NCI-H446 (cell line): ENCODE results near the gene YJU2.
"Not testable (repeated sequence)": the region's sequence is repeated elsewhere in the genome, so short reads cannot be mapped to it uniquely, and the experiment has no call there.

Experiments
- DNase-seq, 2 experiments: peaks; one replicate each; lab custom pipeline; 2025; lab: John Stamatoyannopoulos, UW

YJU2 gene

DNA sequence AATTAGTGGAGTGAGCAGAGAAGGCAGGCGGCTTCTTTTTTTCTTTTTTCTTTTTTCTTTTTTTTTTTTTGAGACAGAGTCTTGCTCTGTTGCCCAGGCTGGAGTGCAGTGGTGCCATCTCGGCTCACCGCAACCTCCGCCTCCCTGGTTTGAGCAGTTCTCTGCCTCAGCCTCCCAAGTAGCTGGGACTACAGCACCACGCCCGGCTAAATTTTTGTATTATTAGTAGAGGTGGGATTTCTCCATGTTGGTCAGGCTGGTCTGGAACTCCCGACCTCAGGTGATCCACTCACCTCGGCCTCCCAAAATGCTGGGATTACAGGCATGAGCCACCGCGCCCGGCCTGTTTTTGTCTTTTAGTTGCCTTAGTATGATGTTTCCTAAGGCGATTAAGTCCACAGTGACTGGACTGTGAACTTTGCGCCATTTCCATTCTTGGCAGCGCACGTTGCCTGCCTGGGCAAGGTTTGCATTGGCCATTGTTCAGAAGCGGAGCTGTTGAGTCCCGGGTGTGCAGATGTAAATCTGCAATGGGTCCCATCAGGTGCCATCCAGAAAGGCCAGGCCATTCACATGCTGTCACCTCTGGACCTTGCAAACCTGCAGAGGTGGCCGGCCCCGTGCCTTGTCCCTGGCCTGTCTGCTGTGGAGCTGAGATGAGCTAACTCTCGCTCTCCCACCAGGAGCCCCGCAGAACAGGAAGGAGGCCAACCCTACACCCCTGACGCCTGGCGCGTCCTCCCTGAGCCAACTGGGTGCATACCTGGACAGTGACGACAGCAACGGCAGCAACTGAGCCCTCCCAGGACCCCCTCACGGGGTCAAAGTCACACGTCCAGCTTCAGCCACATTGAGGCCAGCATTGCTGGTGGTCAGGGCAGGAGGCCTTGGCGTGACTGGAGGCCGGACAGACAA is 21.3 kb downstream of the YJU2 start:
- DNase-seq: no peak

DNA sequence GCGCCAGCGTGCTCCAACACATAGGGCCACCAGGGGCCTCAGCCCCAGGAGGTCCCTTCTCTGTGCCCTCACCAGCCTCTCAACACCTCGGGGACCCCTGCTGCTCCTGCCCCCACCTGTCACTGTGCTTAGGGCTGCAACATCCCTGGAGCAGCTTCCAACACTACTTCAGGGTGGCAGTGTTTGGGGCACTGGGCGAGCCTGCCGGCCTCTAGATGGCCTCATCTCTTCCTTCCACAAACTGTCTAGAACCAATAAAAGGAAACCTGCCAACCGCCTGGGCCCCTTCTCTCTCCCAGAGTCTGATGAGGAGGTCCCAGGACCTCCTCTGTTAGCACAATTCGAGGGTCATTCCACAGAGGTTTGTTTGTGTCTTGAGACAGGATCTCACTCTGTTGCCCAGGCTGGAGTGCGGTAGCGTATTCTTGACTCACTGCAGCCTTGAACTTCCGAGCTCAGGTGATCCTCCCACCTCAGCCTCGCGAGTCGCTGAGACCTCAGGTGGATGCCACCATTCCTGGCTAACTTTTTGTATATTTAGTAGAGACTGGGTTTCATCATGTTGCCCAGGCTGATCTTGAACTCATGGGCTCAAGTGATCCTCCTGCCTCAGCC is 22.0 kb downstream of the YJU2 start:
- DNase-seq: no peak

DNA sequence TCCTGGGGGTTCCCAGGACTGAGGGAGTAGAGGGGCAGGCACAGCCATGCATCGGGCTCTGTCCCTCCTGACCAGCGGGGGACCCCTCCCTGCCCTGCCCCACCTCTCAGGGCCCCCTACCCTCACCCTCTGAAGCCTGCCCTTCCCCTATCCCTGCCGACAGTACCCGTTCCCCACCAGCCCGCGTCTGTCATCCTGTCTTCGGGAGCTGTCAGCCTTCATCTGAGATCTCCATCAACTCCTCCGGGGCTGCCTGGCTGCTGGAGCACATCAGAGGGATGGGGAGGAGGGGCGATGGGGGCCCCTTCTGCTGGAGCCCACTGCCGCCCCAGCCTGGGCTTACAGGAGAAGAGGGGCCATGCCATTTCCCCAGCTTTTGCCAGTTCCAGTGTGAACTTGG is 26.0 kb downstream of the YJU2 start:
- DNase-seq: no peak

DNA sequence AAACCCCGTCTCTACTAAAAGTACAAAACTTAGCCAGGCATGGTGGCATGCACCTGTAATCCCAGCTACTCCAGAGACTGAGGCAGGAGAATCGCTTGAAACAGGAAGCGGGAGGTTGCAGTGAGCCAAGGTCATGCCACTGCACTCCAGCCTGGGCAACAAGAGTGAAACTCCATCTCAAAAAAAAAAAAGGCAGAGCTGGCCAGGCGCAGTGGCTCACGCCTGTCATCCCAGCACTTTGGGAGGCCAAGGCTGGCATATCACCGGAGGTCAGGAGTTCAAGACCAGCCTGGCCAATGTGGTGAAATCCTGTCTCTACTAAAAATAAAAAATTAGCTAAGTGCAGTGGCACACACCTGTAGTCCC is 27.4 kb downstream of the YJU2 start:
- DNase-seq: not testable (repeated sequence)

DNA sequence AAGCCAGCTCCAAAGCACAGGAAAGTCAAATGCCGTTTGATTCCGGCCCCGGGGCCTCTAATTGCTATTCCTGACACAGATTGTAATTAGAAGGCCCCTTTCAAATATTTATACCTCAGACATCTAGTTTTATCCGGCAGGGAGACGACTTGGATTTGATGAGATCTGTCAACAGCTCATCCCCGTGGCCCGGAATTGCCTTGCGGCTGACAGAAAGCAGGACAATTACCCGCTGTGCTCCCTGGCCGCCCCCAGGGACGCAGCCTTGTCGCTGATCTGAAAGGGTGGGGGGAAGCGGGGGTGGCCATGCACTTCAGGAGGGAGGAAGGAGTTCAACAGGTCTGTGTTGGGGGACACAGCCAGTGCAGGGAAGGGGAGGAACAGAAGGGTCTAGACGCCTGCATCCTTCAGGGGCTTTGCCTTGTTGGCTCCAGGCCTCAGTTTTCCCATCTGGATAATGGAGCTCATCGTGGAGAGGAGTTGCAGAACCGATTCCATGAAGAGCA is 30.4 kb downstream of the YJU2 start:
- no peak for DNase-seq

DNA sequence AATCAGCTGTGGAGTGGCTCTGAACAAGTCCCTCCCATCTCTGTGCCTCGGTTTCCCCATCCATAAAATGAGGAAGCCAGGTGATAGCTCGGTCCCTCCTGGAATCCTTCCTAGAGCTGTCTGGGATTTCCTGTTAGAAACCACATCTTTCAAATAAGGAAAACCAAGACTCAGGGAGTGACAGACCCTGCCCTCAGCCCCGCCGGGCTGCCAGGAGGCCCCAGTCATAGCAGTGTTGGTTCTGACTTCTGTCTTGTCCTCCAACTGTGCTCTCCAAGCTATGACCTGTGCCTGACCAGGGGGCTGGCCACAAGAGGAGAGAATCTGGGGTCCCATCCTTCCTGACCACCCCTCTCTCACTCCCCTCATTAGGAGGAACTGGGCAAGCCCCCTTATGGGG is 31.1 kb downstream of the YJU2 start:
- no peak for DNase-seq

DNA sequence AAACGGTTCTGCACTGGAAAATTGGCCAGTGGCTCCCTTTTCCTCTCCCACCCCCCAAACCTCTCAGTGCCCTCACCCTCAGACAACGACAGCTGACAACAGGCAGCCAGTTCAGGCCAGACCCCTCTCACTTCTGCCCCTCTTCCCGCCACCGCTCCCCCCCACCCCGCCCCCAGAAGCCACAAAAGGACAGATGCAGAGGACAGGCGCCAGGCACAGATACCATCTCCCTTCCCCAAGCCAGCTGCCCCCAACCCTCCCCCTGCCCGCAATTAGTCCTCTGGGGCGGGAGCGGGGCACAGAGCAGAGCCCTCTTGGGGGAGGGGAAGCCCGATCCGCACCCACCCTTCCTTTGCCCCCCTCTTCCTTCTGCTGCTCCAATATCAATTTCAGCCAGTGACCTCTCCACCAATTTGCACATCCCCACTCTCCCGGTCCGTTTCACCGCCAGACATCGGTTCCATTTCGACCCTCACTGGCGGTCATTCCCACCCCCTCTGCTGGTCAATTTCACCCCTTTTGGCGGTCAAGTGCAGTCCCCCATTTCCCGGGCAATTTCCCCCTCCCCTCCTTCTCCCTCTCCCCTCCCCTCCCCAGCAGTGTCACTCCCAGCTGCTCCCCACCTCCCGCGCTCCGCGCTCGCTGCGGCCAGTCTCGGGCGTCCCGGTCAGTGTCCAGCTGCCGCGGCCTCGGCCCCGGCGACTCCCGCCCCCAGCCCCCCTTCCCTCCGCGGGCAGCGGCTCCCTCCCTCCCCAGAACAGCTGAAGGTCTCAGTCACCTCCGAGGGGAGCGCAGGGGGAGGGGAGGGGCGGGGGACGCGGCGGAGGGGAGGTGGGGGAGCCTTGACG is 31.8 kb downstream of the YJU2 start, which contains the start of gene SHD:
Gene SHD, plus strand, starts transcription at position 848 of the 848 bp plus-strand sequence. CDS start 798 bp downstream, outside the sequence.
- no peak for DNase-seq

DNA sequence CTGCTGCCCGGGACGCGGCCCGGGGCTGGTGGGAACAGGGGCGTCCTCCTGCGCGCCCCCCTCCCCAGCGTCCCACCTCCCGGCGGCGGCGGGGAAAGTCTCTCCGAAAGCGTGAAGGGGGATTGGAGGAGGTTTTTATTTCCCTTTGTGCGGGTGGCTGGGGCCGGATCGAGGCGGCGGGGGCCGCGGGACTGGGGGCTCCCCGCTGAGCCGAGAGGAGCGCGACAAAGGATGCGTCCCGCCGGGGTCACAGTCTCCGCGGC is 32.3 kb downstream of the YJU2 start:
- DNase-seq: no peak

DNA sequence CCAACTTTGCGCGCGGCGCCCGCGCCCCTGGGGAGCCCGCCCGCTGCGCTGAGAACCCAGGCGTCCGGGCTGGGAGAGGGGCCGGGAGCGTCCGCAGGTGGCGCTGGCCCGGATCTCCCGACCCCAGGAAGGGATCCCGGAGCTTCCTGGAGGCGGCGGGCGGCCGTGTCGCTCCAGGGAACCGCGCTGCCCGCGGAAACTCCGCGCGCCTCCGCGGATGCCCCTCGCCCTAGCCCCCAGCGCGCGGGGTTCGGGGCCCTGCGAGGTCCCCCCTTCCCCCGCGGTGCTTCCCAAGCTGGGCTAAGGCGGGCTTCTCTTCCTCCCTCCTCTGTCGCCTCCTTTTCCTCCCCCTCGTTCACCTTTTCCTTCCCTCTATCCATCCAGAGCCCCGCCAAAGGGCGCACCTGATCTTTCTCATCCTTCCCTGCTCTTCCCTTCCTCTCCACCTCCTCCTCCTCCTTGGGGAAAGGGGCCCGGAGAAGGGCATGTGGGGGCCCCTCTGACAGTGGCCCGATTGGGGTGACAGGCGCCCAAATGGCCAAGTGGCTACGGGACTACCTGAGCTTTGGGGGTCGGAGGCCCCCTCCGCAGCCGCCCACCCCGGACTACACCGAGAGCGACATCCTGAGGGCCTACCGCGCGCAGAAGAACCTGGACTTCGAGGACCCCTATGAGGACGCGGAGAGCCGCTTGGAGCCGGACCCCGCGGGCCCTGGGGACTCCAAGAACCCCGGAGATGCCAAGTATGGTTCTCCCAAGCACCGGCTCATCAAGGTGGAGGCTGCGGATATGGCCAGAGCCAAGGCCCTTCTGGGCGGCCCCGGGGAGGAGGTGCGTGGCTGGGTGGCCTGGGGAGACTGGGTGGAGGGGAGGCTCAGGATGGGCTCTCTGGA is 32.9 kb downstream of the YJU2 start:
- DNase-seq: no peak

DNA sequence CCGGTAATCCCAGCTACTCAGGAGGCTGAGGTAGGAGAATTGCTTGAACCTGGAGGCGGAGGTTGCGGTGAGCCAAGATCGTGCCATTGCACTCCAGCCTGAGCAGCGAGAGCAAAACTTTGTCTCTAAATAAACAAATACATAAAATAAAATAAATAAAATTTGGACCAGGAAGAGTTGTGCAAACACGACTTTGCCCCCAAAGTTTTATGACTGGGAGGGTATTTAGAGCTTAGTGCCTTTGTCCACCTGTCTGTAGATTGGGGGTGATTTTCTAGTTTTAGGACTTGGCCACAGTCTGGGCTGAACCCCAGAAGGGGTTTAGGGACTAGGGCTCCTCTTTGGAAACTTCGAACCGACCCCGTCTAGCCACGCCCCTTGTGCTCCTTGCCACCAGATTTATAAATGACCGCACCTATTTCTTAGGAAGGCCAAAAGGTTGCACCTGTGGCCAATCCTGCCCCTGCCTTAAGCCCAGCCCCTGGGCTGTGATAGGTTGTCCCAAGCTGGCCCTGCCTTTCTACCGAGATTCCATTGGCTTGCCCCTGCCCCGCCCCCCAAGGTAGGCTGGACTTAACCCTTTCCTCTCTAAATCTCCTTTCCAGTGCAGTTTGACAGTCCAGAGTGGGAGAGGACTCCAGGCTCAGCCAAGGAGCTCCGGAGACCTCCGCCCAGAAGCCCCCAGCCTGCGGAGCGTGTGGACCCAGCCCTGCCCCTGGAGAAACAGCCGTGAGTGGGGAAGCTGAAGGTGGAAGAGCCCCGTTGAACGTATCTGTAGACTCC is 37.5 kb downstream of the YJU2 start:
- DNase-seq: peak in 1 of 2 experiments; percentile 31

DNA sequence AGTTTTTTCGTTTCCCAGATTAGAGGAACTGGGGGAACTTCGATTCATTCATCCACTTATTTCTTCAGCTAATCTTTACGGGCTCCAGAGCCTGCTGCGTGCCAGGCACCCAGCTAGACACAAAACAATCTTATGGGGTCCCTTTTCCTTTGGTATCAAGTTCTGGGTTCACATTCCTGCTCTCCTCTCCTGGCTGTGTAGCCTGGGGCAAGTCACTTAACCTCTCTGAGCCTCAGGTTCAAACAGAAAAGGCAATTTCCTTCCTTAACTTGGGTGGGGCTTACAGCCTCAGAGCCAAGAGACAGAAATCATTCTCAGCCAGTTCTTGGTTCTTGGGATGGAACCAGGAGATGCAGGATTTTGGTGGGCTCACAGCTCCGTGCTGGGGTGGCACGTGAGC is 38.1 kb downstream of the YJU2 start:
- DNase-seq: no peak

DNA sequence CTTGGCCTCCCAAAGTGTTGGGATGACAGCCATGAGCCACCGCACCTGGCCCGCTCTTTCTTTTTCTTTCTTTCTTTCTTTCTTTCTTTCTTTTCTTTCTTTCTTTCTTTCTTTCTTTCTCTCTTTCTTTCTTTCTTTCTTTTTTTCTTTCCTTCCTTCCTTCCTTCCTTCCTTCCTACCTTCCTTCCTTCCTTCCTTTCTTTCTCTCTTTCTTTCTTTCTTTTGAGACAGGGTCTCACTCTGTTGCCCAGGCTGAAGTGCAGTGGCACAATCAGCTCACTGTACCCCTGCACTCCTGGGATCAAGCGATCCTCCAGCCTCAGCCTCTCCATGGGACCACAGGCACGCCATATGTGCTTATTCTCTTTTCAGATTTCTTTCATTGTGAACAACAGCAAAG is 39.3 kb downstream of the YJU2 start:
- DNase-seq: not testable (repeated sequence)

DNA sequence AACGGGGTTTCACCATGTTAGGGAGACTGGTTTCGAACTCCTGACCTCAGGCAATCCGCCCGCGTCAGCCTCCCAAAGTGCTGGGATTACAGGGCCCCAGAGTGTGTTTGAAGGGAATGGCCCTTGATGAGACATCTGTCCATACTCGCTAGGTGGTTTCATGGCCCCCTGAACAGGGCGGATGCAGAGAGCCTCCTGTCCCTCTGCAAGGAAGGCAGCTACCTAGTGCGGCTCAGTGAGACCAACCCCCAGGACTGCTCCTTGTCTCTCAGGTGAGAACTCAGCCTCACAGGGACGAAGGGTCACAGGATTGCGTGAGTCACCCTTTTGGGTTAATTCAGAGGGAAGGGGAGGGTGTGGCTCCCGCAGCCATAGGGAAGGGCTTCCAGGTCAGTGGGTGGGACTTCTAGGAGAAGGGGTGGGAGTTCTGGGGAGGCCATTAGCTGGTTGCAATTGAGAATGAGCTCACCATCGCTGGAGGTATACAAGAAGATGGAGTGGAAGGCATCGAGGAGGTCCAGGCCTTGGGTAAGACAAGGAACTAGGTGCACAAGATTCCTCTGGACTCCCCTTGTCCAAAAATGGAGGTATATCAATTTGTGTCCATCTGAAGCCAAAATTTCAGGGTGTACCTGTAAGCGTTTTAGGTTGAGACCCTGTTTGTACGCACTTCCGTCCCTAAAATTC is 41.4 kb downstream of the YJU2 start:
- DNase-seq: no peak

DNA sequence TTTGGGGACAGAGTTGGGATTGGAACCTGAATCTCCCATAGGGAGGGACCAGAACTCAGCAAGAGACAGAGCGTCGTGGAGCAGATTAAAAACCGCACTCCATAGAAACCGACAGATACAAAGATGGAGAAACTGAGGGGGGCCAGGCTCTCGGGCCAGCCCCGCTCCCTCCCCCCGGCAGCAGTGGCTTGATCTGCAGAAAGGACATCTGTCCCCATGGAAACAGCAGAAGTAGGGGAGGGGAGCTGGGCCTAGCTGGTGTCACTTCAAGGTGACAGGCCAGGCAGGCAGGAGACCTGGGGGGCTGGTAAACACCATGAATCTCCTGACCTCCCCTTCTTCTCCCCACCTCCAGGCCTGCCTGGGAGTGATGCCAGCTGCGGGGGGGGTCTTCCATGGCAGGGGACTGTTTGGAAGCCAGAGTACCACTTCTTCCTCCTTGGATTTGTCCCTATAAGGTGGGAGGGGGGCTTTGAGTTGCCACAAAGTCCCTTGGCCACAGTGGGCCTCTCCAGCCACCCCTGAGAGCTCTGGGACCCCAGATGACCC is 44.4 kb downstream of the YJU2 start:
- DNase-seq: no peak

DNA sequence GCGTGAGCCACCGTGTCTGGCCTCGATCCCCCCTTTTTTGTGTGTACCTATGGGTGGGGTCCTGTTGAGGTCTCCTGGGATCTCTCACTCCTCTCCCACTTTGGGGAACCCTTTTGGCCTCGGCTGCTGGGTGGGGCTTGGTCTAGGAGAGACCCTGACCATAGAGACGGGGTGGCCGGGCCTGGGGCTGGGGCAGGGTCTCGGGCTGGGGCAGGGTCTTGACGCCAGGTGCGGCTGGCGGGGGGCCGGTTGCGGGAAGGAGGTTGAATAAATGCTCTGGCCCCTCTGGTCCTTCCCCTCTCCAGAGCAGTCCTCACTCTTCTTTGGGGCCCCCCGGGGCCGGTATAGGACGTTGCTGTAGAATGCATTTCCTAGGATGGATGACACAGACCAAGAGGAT is 45.6 kb downstream of the YJU2 start:
- DNase-seq: no peak

DNA sequence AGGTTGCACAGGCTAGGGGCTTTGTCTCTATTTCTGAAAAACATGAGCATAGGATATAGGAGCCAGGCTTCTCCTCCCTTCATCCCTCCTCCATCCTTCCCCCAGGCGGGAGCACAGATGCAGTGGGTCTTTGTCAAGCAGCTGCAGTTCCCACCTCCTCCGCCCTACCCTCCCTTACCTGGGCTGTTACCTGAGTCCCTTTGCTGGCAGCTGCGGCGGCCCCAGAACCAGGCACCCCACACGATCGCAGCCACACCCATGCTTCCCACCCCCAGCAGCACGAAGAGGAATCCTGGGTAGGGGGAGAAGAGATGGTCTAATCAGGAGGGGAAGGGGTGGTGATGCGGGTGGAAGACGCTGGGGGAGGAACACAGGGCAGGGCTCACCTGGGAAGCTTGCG is 47.5 kb downstream of the YJU2 start:
- DNase-seq: no peak

DNA sequence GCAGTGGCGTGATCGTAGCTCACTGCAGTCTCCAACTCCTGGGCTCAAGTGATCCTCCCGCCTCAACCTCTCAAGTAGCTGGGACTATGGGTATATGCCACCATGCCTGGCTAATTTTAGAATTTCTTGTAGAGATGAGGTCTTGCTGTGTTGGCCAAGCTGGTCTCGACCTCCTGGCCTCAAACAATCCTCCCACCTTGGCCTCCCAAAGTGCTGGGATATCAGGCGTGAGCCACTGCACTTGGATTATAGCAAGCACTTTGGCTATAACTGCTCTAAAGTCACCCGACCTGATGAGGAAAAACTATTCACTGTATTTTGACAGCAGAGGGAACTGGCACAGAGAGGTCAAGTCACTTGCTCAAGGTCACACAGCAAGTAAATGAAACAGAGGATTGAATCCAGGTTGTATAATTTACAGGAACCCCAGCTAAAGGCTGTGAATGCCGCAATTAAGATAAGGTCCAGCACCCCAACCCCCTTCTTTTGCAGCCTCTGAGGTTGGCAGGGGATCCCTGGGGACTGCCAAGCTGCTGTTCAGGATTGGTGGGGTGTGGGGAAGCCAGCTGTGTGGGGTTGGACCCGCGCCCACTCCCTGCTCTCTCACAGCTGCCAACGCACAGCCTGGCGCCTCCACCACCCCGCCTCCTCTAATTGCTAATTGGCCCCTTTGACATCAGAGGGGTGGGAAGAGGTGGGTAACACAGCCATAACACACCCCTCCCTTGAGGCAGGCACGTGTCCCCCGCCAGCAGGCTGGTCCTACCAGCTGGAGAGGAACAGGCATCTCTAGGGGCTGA is 49.3 kb downstream of the YJU2 start:
- peak; percentile 69 to 92 for DNase-seq

DNA sequence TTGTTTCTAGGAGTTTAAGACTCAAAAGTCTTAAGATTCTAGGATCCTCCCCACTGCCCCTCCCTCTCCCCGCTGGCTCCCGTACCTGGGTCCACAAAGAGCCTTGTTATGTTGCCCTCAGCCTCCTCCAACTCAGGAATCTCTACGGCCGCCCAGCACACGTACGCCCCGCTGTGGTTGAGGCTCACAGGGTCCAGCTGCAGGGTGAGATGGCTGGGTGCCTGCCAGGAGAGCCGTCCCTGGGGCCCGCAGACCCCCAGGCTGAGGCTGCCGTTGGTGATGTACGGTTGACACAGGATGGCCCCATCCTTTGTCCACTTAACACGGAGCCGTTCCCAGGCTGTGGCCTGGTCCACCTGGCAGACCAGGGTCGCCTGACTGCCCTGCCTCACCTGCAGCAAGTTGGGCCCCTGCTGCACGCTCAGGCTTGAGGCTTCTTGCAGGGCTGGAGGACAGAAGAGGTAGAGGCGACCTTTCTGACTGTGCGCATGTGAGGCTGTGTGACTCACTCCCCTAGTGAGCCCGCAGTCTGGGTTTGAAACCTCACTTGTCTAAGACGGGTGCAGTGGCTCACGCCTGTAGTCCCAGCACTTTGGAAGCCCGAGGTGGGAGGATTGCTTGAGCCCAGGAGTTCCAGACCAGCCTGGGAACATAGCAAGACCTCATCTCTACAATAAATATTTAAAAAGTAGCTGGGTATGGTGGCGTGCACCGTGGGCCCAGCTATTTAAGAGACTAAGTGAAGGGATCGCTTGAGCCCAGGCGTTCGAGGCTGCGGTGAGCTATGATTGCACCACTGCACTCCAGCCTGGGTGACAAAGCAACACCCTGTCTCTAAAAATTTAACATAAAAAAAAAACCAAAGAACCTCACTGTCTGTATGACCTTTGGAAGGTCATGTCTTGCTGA is 51.3 kb downstream of the YJU2 start:
- DNase-seq: no peak
